GM21367 (cell line): ENCODE results near the gene TRMU.
"Not testable (repeated sequence)": the region's sequence is repeated elsewhere in the genome, so short reads cannot be mapped to it uniquely, and the experiment has no call there.

Experiments
- ATAC-seq: cut with Tn5 transposase; IDR thresholded peaks from one replicate; pipeline ENCODE4 v1.9.1; 2021; ENCODE audit not compliant: unreplicated experiment

The TRMU gene

DNA sequence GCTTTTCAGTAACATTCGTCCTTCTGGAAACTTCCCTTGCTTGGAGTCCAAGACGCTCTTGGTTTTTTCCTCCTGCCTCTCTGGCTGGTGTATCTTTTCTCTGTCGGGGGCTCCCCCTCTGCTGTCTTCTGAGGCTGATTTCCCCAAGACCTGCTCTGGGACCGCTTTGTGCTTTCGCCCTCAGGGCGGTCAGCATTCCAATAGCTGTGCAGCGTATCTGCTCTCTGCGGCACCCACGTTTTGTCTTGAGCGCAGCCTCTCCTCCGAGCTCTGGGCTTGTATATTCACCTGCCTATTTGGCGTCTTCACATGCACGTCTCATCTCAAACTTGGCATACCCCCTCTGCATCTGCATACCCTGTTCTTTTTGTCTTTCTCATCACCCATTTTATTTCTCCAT, 36.4 kb upstream of the TRMU start:
- no peak for ATAC-seq

DNA sequence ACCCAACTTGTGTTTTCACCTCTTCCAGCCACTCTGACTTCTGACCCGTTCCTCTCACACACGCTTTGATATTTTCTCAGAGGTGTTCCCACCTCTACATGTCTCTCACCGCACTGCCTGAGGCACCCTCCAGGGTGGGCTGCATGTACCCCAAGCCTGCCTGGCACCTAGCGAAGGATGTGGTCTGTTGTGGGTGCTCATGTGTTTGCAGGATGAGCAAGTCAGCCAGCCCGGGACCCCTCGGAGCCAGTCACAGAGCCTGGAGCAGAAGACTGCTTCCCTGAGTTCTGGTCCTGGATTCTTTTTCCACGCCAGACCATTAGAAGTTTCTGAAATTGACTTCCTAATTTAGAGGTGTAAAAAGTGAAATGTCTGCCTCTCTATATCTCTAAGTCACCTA, 35.0 kb upstream of the TRMU start:
- ATAC-seq, result no peak

GRCh38 chr22:46303347-46303965, 32.1 kb upstream of the TRMU start:
- ATAC-seq, result no peak

DNA sequence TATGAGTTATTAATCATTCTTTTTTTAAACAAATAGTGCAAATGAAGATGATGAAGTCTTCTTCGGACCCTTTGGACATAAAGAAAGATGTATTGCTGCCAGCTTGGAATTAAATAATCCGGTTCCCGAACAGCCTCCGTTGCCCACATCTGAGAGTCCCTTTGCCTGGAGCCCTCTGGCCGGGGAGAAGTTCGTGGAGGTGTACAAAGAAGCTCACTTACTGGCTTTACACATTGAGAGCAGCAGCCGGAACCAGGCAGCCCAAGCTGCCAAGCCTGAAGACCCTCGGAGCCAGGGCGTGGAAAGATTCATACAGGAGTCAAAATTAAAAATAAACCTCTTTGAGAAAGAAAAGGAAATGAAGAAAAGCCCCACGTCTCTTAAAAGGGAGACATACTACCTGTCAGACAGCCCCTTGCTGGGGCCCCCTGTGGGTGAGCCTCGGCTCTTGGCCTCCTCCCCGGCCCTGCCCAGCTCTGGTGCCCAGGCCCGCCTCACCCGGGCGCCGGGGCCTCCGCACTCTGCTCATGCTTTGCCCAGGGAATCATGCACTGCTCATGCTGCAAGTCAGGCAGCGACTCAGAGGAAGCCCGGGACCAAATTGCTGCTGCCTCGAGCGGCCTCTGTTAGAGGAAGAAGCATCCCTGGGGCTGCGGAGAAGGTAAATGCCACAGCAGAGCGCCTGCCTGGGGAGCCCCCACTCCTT, 27.1 kb upstream of the TRMU start:
- no peak for ATAC-seq

GRCh38 chr22:46309526-46310085, 25.9 kb upstream of the TRMU start:
- no peak for ATAC-seq

DNA sequence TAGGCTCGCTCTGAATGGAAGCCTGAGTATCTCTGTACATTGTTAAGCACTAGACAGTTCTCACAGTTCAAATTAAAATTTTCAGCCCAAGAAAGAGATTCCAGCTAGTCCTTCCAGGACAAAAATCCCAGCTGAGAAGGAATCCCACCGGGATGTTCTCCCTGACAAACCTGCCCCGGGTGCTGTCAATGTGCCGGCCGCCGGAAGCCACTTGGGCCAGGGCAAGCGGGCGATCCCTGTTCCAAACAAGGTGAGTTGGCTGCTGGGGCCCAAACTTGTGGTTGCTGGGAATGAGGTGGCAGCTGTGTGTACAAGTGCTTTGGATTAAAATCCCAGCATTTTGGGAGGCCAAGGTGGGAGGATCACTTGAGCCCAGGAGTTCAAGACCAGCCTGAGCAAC, 23.5 kb upstream of the TRMU start:
- ATAC-seq, result no peak

GRCh38 chr22:46312848-46313247, 22.7 kb upstream of the TRMU start:
- not testable (repeated sequence) for ATAC-seq

DNA sequence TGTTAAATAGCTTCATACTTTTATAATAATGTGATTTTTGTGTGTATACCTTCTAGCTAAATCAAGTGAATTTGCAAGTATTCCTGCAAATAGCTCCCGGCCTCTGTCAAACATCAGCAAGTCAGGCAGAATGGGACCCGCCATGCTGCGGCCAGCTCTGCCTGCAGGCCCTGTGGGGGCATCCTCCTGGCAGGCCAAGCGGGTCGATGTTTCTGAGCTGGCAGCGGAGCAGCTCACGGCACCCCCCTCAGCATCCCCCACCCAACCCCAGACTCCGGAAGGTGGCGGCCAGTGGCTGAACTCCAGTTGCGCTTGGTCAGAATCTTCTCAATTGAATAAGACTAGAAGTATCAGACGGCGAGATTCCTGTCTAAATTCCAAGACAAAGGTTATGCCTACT, 19.5 kb upstream of the TRMU start:
- ATAC-seq, result no peak

GRCh38 chr22:46317646-46318045, 17.9 kb upstream of the TRMU start:
- ATAC-seq, result no peak

DNA sequence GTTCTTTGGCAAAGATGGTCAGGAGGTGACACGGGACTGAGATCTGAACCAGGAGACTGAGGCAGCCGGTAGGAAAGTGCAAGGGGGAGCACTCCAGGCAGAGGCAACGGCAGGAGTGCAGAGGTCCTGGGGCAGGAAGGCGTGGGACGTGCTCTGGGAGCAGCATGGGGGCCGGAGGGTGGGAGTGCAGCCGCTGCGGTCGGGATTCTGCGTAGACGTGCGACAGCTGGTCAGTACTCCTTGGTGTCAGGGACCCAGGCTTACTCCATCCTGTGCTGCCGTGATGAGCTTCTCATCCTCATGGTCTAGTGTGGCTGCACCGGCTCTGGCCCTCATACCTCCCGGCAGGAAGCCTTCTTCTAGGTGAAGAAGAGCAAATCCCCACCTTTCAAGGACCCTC, 16.9 kb upstream of the TRMU start:
- no peak for ATAC-seq

- no peak for ATAC-seq
Measured at GRCh38 chr22:46319319-46319718, 16.2 kb upstream of the TRMU start.

GRCh38 chr22:46320166-46320710, 15.3 kb upstream of the TRMU start:
- no peak for ATAC-seq

GRCh38 chr22:46320716-46321386, 14.7 kb upstream of the TRMU start:
- ATAC-seq, result no peak

DNA sequence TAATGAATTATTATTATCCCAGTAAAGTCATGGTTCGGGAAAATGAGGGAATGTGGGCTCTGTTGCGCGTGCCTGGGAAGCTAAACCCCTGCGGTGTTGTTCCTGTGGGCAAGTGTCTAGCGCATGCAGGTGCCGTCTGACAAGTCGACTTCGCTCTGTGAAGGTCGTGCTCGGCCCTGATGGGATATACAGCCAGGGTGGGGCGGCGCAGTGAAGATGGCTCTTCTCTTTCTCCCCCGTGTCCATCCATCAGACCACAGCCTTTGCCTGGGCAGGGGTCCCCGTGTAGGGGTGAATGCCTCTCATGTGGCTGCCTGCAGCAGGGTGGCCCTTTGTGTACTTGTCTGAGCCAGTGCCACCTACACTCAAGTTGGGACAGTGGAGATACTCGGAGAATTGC, 12.8 kb upstream of the TRMU start:
- no peak for ATAC-seq

- ATAC-seq, result no peak
Measured at GRCh38 chr22:46323162-46323561, 12.4 kb upstream of the TRMU start.

DNA sequence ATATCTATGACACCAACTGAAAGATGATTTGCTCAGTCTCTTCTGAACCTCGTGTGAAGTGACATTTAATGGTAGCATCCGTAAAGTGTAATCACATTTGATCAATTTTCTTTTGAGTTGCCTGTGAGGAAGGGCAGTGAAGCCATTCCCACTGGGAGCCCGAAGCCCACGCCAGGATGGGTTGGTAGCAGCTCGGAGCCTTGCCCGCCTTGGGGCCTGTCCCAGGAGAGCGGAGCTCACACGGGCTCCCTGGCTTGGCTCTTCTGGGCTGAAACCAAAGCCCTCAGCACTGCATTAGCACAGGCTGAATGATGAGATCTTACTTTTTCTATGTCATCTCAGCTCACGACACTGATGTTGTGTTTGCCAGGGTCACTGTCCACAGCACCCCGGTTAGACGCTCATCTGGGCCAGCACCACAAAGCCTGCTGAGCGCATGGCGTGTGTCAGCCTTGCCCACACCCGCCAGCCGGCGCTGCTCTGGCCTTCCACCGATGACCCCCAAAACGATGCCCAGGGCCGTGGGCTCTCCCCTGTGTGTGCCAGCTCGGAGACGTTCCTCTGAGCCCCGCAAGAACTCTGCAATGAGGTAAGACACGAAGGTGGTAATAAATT, 9.3 kb upstream of the TRMU start:
- no peak for ATAC-seq

DNA sequence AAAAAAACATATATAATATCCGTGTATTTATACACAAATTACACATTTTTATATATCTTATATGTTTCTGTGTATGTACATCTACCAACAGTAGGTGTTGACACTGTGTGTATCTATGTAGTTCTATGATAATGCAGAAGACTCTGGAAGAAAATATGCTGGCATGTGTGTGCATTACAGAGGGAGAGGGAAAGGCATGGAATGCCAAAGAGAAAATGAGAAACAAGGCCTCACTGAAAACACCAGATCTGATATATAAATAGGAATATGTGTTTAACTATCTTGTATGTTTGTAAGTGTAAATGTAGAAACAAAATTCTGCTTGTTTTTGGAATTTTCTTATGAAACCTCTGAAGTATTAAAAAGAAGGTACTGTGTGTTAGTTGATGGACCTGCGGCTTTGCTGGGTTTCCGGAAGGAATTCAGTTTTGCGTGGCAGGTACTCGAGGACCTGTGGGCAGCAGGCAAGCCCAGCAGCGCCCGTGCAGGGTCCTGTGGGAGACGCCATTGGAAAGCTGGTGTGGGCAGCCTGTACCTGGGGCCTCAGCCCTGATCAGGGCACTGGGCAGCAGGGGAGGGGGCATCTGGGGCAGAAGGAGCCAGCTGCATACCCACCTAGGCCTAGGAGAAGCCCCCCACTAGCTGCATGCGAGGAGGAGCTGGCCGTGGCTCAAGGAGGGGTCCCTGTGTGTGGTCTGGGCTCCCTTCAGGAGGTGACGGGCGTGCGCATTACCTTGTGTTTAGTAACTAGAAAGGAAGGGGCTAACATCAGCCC, 7.6 kb upstream of the TRMU start:
- no peak for ATAC-seq

DNA sequence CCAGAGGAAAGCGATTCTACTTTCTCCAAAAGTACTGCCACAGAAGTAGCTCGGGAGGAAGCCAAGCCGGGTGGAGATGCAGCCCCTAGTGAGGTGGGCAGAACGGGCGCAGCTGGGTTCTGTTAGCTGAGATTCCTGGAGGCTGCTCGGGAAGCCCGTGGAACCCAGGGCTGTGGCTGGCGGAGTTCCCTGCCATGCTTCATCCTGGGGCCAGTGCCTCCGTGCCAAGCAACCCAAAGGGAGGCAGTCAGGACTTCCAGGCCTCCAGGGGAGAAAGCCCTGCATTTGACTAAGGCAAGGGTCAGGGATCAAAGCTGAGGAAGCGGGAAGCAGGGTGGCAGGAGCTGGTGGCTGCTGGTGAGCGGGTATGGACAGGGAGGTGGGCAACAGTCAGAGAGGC, 6.7 kb upstream of the TRMU start:
- no peak for ATAC-seq

DNA sequence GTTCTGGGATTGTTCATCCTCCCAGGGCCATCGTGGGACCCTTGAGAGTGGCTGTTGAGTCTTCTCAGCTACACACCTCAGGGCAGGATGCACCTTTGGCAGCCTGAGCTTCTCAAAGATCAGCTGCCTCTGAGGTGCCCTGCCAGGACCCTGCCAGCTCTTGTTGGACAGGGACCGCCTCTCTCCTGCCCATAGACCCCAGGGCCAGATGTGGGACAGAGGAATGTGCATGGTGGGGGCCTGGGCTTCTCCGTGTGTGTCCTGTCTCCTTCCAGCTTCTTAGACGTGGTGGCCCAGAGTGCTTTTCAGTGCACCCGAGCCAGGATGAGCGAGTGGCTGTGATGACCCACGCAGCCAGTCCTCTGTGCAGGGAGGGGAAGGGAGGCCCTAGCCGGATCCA, 5.9 kb upstream of the TRMU start:
- ATAC-seq, result no peak

DNA sequence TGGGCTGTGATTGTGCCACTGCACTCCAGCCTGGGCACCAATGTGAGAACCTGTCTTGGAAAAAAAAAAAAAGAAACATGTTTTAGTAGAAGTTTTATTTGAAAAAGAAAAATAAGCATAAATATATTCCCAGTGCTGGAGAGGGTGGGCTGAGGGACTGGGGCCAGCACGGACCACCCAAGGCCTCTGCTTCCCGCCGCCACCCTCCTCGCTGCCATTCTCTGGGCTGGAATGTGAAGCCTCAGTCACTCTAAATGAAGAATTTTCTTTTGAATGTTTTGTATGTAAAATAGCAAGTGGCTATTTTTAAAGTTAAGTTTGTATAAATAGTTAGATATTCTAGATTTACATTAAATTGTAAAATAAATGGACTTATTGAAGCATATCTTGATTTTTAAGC, 5.1 kb upstream of the TRMU start:
- ATAC-seq, result no peak

DNA sequence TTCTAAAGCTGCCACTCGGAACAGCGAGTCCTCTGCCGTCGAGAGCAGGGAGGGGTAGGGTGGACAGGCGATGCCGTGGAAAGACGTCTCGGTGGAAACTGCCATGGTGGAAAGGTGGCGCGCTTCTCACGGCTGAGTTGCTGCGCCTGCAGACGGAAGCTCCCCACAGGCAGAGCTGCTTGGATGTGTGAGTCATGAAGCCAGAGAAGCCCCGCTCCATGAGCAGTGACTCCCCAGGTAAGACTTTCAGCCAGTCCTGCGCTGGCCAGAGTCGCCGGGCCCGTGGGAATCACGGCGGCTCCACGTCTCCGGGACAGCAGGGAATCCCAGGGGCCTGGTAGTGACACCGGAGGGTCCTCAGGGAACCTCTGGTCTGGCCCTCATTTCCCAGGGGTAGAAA, 4.0 kb upstream of the TRMU start:
- ATAC-seq, result no peak
